IPS-15b (cell line): ENCODE results near the gene PCGF6.
A peak's percentile ranks its signal among the peaks of the same experiment; 100 is the strongest.

Experiments
- H3K27me3 ChIP-seq: one replicate; pipeline ENCODE4 v1.6.1; 2013; ENCODE audit warnings: low read length; ENCODE audit not compliant: control insufficient read depth, insufficient read depth
- H3K36me3 ChIP-seq: one replicate; pipeline ENCODE4 v1.6.1; 2013; ENCODE audit warnings: low read length; ENCODE audit not compliant: control insufficient read depth, insufficient read depth
- H3K4me1 ChIP-seq: one replicate; pipeline ENCODE4 v1.6.1; 2013; ENCODE audit warnings: mild to moderate bottlenecking, low read length; ENCODE audit not compliant: control insufficient read depth, insufficient read depth
- H3K4me3 ChIP-seq: one replicate; pipeline ENCODE4 v1.5.1; 2013; ENCODE audit warnings: low read depth, low read length
- H3K9ac ChIP-seq: one replicate; pipeline ENCODE4 v1.6.1; 2013; ENCODE audit warnings: low read depth, mild to moderate bottlenecking, low read length
- H3K9me3 ChIP-seq: one replicate; pipeline ENCODE4 v1.6.1; 2013; ENCODE audit warnings: mild to moderate bottlenecking, low read length; ENCODE audit not compliant: control insufficient read depth, insufficient read depth

Gene PCGF6

DNA sequence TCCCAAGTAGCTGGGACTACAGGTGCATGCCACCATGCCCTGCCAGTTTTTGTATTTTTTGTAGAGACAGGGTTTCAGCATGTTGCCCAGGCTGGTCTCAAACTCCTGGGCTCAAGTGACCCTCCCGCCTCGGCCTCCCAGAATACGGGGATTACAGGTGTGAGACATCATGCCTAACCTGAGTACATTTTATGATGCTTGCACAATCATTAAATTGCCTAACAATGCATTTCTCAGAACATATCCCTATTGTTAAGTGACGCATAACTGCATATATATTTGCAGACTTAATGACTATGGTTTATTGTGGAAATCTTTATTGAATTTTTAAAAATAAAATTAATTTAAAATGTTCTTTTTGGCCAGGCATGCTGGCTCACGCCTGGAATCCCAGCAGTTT is 43.3 kb downstream of the PCGF6 start:
- Histone ChIP-seq H3K4me1 (no peaks in the 10 kb centered on the region), H3K9ac (no peak overlapping the region), H3K27me3 (no peaks in the 10 kb centered on the region), H3K4me3 (no peak overlapping the region), H3K9me3 (no peaks in the 10 kb centered on the region), H3K36me3 (peaks cover 7% of the 10 kb centered on the region)

DNA sequence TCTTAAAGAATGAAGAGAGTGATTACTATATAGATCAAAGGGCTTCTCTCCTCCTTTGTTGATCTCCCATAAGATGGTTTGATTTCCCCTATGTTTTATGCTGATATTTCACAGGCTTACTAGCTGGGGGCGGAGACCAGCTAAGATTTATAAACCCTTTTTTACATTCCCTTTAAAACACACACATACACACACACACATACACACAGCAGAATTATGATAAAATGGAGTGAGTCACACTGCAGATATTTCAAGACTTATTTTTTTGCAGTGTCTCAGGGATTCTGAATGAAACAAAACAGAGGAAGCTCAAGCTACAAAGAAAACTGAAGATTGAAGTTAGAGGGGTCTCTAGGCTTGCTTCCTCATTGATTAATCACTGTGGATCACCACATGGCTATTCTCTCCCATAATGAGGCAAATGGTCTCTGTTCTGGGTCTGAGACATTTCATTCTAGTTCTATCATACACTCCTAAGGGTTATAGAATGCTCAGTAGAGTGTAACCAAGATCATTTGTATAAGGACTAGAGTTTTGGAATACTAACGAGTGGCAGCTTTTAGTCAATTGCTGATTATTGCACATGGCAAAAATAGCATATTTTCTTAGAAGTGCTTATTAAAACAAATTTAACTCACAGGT is 55.4 kb downstream of the PCGF6 start:
- H3K9me3 ChIP-seq: no peaks in the 10 kb centered on the region
- H3K27me3 ChIP-seq: no peaks in the 10 kb centered on the region
- H3K4me1 ChIP-seq: no peaks in the 10 kb centered on the region
- H3K9ac ChIP-seq: no peak overlapping the region
- H3K4me3 ChIP-seq: no peak overlapping the region
- no peaks in the 10 kb centered on the region for H3K36me3 ChIP-seq

DNA sequence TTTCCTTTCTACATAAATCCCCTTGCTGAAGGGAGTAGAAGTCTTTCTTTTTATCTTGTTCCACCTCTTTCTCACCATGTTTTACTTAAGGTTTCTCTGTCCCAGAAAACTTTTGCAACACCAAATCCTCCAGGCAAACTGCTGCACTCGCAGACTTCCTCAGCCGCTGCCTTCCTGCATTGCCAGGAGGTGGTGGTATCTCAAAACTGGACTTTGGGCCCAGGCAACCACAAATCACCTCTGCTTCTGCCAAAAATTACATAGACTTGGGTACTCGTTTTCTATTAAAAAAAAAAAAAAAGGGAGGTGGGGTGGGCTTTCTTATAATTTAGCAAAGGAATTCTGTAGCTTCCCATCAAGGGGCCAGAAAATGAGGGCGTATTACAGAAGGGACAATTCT is 59.4 kb downstream of the PCGF6 start:
- Histone ChIP-seq H3K4me1 (no peaks in the 10 kb centered on the region), H3K9ac (no peak overlapping the region), H3K4me3 (no peak overlapping the region), H3K27me3 (no peaks in the 10 kb centered on the region), H3K36me3 (no peaks in the 10 kb centered on the region), H3K9me3 (no peaks in the 10 kb centered on the region)

DNA sequence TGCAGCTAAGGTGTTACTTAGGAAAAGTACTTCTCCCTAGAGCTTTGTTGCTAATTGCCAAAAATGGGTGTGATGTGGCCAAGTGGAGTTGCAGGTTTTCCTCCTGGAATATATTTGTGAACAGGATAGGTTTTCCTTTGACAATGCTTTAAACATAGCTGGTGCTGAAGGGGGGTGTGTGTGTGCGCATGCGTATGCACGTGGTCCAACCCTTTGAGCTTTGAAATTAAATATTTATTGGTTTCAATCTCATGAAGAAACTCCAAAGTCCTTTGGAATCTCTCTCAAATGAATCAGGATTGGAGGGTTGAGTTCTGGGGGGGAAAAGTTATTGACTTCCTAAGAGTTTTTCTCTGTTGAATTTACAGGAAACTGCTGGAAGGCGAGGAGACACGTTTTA is 62.9 kb downstream of the PCGF6 start:
- Histone ChIP-seq H3K4me3 (no peak overlapping the region), H3K36me3 (no peaks in the 10 kb centered on the region), H3K9me3 (no peaks in the 10 kb centered on the region), H3K4me1 (no peaks in the 10 kb centered on the region), H3K9ac (no peak overlapping the region), H3K27me3 (no peaks in the 10 kb centered on the region)

DNA sequence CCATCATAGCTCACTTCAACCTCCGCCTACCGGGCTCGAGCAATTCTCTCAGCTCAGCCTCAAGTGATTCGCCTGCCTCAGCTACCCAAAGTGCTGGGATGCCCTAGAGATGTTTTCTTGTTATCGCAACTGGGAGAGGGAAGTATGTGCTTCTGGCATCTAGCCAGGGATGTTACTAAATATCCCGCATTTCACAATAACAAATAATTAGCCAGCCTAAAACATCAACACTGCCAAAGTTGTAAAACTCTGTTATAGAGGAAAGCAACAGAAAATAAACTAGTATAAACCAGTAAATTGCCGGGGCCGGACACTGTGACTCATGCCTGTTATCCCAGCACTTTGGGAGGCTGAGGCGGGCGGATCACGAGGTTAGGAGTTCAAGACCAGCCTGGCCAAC is 66.8 kb downstream of the PCGF6 start:
- H3K9me3 ChIP-seq: no peaks in the 10 kb centered on the region
- peaks cover 23% of the 10 kb centered on the region for H3K27me3 ChIP-seq
- H3K4me3 ChIP-seq: no peak overlapping the region
- no peaks in the 10 kb centered on the region for H3K36me3 ChIP-seq
- no peak overlapping the region for H3K9ac ChIP-seq
- peaks cover 10% of the 10 kb centered on the region for H3K4me1 ChIP-seq

GRCh38 chr10:103282961-103283360 is 68.0 kb downstream of the PCGF6 start:
- Histone ChIP-seq H3K36me3 (no peaks in the 10 kb centered on the region), H3K4me1 (peaks cover 10% of the 10 kb centered on the region), H3K4me3 (no peak overlapping the region), H3K27me3 (peaks cover 35% of the 10 kb centered on the region), H3K9me3 (no peaks in the 10 kb centered on the region), H3K9ac (no peak overlapping the region)

DNA sequence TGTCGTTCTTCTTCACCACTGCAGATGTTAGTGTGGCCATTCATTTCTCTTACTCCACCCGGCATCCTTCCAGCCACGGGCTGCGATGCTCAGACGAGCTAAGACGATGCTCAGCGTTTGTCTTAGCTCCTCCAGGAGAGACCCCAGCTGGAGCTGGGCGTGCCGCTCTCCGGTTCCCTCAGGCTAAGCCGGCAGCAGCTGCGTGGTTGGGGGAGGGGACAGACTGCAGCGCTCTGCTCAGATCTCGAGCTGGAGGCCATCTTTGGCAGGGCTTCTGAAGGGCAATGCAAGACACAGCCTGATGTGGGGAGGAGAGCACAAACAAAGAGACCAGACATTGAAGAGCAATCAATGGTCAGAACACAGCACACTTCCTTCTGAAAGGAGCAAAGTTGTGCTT is 69.2 kb downstream of the PCGF6 start:
- Histone ChIP-seq H3K9ac (peak overlapping the region; percentile 1), H3K9me3 (no peaks in the 10 kb centered on the region), H3K36me3 (no peaks in the 10 kb centered on the region), H3K27me3 (peaks cover 45% of the 10 kb centered on the region), H3K4me1 (peaks cover 10% of the 10 kb centered on the region), H3K4me3 (peak overlapping the region; percentile 54)

- peaks cover 57% of the 10 kb centered on the region for H3K27me3 ChIP-seq
- no peaks in the 10 kb centered on the region for H3K9me3 ChIP-seq
- no peak overlapping the region for H3K9ac ChIP-seq
- H3K4me1 ChIP-seq: peaks cover 10% of the 10 kb centered on the region
- H3K36me3 ChIP-seq: no peaks in the 10 kb centered on the region
- no peak overlapping the region for H3K4me3 ChIP-seq
Observed at GRCh38 chr10:103280506-103280905, 70.4 kb downstream of the PCGF6 start.

- Histone ChIP-seq H3K36me3 (no peaks in the 10 kb centered on the region), H3K27me3 (peaks cover 62% of the 10 kb centered on the region), H3K9me3 (no peaks in the 10 kb centered on the region), H3K9ac (no peak overlapping the region), H3K4me1 (peaks cover 10% of the 10 kb centered on the region), H3K4me3 (no peak overlapping the region)
Observed at GRCh38 chr10:103280031-103280430, 70.9 kb downstream of the PCGF6 start.

DNA sequence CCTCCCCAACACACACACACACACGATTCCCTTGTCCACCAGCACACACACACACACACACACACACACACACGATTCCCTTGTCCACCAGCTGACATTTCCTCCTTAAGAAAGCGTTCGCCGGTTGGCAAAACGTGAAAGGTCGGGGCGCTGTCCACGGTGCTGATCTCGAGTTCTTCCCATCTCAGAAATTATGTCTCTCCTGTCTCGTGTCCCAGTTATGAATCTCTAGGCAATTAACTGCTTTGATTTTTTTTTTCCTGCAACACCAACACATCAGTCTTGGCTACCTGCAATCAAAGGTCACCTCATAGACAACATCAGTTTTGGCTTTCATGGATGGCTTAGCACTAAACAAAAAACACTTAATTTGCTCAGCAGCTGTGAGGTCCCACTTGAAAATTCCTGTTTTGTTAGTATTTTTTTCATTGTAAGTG is 72.1 kb downstream of the PCGF6 start:
- H3K9me3 ChIP-seq: no peaks in the 10 kb centered on the region
- H3K36me3 ChIP-seq: no peaks in the 10 kb centered on the region
- H3K9ac ChIP-seq: no peak overlapping the region
- peaks cover 62% of the 10 kb centered on the region for H3K27me3 ChIP-seq
- H3K4me1 ChIP-seq: peaks cover 10% of the 10 kb centered on the region
- peak overlapping the region; percentile 78 for H3K4me3 ChIP-seq

GRCh38 chr10:103278537-103278823 is 72.5 kb downstream of the PCGF6 start:
- Histone ChIP-seq H3K4me3 (peak overlapping the region; percentile 78), H3K9ac (no peak overlapping the region), H3K36me3 (no peaks in the 10 kb centered on the region), H3K27me3 (peaks cover 62% of the 10 kb centered on the region), H3K9me3 (no peaks in the 10 kb centered on the region), H3K4me1 (peaks cover 10% of the 10 kb centered on the region)

DNA sequence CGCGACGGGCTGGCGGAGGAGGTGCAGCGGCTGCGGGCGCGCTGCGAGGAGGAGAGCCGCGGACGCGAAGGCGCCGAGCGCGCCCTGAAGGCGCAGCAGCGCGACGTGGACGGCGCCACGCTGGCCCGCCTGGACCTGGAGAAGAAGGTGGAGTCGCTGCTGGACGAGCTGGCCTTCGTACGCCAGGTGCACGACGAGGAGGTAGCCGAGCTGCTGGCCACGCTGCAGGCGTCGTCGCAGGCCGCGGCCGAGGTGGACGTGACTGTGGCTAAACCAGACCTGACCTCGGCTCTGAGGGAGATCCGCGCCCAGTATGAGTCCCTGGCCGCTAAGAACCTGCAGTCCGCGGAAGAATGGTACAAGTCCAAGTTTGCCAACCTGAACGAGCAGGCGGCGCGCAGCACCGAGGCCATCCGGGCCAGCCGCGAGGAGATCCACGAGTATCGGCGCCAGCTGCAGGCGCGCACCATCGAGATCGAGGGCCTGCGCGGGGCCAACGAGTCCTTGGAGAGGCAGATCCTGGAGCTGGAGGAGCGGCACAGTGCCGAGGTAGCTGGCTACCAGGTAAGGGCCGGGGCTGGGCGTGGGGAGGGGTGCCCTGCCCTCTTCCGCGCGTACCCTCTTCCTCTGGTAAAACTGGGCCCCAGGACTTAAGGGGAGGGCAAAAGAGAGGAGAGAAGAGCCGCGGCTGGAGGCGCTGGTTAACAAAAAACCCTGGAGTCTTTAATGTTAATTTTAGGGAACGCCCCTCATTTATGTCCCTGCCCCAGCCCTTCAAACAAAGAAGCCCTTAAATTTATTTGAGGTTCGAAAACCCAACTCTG is 73.0 kb downstream of the PCGF6 start:
- peak overlapping the region; percentile 78 for H3K4me3 ChIP-seq

More for the DNA sequence above, 73.0 kb downstream of the PCGF6 start:
- H3K4me1 ChIP-seq: peaks cover 10% of the 10 kb centered on the region
- H3K36me3 ChIP-seq: no peaks in the 10 kb centered on the region
- no peak overlapping the region for H3K9ac ChIP-seq
- peaks cover 62% of the 10 kb centered on the region for H3K27me3 ChIP-seq
- no peaks in the 10 kb centered on the region for H3K9me3 ChIP-seq
